Right forelimb (tissue), 1 donor: ENCODE results near the gene ATXN1.

Experiments used
- DNase-seq: peaks from one replicate; pipeline ENCODE4 v3.0.0-alpha.2; 2018

ATXN1 gene

DNA sequence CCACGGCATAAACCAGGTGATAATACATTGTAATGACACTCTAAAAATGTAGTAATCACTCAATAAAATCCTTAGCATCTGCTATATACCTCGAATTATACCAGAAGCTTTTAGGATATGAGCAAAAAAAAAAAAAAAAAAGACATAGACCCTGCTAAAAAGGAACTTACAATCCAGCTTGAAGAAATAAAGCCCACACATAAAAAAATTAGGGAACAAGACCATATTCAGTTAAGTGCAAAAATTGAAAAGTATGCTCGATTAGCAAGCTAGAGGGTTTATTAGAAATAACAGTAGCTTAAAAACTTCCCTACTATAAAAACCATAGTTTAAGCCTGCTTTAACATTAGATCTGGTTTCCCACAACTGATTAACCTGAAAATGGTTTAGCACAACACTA lies 387.2 kb downstream of the ATXN1 start:
- DNase-seq: no peak

DNA sequence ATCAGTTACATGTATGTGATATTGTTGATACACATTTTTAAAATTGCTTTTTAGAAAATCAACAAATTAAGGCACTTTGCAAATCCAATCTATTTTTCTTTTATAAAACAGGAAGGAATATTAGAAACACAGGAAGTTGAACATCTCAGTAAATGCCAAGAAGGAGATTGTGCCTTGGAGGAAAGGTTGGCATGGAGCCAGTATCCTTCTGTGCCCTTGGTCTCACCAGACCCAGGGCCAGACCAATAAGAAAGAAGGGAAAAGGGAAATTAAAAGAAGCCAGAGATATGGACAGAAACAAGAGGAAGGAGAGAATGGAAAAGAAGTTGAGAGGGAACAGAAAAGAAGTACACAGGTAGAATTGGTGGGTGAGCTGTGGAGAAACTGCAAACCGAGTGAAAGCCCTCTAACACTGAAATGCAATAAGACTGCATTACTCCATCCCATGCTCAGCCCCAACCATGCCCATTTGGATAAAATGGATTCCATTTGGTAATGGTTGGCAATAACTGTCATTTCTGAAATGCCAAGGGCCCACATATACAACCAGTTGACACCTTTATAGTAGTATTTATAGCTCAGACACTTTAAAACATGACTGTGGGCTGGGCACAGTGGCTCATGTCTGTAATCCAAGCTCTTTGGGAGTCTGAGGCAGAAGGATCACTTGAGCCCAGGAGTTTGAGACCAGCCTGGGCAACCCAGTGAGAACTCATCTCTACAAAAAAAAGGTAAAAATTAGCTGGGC lies 389.1 kb downstream of the ATXN1 start:
- no peak for DNase-seq

DNA sequence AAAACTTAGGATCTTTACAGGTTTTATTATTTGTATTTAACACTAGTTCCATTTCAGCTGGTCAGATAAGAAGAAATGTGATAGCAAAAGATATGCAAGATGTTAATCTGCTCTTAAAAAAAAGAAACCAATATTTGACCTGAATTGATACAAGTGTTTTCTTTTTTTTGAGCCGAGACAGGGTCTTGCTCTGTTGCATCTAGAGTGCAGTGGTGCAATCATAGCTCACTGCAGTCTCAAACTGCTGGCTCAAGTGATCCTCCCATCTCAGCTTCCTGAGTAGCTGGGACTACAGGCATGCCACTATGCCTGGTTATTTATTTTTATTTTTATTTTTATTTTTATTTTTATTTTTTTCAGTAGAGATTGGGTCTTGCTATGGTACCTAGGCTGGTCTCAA lies 389.9 kb downstream of the ATXN1 start:
- no peak for DNase-seq

DNA sequence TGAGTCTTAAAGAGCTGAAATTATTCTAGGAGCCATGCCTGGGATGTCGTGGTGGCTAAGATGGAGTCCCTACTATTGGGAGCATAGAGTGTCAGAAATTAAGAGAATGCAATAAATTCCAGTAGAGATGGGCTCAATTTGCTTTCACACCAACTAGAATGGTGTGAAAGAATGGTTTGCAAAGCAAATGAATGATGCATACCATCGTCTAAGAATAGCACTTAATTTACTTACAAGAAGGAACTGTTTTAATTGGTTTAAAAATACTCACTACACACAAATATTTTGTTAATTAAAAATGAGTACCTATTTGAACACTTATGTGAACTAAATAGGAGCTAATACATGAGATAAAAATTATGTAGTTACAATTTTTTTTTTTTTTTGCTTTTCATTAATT lies 390.3 kb downstream of the ATXN1 start:
- no peak for DNase-seq

DNA sequence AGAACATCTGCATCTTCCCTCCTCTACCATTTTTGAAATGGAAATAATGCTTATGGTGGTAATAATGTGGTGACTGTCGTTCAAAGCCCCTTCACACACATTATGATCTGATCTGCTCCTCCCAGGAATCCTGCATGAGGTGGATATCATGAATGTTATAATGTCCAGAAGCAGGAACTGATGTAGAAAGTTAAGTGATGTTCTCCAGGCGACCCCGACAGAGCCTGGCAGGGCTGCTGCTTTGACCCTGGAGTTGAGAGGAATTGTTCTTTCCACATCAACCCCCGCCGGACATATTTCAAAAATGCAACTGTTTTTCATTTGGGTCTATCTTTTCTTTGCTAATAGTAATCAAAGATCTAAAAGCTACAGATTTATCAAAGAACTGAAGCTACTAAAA lies 391.3 kb downstream of the ATXN1 start:
- DNase-seq: no peak

DNA sequence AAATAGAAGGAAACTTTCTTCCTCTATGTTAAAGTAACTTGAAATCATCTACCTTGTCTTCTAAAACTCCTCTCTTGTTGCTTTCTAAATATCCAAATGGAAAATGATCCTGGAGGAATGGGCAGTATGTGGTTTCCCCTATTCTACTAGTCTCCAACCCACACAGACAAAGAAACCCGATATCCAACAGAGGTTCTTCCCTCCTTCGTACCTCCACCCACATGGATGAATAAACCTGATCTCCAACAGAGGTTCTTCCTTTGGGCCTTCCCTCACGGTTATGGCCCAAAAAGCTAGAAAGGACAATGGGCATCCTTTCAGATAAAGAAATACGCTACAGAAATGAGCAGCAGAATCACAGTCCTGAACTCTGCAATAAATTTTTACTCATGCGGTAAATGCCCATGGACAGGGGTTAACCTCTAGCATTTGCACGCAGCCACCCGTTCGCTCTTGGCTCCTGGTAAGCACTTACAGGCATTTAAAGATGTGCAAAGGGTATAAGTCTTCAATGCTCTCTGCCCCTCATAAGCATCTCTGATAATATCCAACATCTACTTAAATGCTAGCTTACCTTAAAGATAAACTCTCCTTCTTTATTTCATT lies 392.0 kb downstream of the ATXN1 start:
- no peak for DNase-seq

DNA sequence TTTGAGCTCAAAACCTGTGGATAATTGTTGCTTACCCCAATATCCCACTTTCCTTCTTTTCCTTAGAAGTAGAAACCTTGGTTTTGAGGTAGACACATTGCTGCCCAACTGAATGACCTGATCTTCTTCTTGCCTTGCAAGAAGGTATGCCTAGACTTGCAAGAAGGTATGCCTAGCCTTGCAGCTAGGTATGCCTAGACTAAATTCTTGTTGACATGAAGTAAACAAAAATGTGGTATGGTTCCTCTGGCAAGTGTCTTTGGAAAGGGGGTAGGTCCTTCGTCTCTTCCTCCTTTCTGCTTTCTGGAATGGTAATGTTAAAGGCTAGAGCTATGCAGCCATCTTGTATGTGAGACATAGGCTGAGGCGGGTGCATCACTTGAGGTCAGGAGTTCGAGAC lies 393.7 kb downstream of the ATXN1 start:
- DNase-seq: no peak

DNA sequence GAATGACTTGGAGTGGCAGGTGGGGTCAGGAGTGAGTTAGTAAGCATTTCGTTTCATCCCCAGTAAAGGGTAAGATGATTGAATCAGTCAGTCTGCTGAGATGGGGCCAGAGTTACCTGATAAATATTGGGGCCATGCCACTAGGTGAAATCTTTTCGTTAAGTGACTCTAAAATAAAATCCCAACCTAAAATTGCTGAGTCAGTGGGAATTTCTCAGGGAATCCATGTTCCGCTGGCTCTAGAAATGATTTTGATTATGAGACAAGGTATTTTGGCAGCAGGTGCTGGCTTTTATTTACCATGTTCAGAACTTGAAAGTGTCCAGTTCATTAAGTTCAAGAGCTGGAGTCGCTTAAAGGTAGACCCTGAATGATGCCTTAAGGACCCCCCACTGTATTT lies 397.5 kb downstream of the ATXN1 start:
- no peak for DNase-seq

DNA sequence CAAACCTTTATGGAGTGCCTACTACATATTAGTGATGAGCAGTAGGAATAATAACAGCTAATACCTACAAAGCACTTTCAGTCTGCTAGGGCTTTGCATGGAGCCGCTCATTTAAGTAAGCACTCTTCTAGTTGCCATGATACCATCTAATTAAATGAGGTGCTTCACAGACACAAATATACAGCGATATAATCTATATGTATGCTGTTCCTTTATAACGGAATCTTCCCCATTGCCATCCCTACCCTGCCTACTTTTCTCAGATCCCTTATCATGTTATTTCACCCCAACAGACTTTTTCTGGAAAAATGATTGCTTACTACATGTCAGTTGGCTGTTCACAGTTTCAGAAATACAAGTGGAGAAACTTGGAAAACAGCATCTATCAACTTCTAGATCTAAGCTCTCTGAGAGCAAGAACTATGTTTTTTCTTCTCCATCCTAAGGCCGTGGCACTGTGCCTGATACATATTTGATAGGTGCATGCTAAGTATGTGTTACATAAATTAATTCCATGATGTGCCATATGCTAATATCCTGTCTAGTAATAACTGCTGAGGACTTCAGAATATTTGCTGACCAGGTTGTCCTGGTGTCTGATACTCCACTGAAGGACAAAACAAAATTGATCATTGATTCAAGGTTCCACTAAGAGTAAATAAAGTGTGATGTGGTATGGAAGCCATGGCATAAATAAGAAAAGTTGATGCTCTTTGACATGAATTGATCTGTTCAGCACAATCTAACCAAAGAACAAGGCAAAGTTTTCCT lies 398.3 kb downstream of the ATXN1 start:
- no peak for DNase-seq

DNA sequence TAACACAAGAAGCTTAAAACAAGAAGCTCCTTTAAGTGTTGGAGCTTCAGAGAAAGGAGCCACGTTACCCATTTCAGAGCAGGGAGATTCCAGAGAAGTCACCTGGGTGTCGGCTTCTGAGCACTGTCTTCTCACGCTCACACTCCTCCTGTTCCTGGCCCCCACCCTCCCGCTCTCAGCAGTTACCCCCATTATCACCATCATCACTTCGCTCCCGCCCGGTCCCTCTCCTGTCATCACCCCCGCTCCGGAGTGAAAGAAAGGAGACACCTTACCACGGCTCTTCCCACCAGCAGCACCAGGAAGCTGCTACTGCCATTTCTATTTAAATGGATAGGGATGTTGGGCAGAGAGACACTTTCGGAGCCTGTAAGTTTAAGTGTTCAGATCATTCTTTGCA lies 399.0 kb downstream of the ATXN1 start:
- DNase-seq: no peak

DNA sequence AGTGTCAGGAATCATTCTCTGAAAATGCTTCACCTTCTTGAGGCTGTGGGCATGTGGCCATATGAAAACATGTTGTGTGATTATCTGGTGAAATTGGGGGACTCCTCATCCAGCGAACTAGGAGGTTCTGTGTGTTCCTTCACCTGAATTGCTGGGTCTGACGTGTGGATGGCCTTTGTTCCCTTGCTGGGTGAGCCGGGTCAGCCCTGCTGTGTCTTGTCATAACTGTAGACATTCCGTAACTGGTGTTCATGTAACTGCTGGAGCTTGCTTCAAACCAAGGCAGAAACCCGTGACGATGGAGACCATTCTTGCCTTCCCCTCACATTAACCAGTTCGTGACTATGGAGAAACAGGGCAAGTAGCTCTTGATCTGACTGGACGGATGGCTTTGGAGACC lies 399.4 kb downstream of the ATXN1 start:
- DNase-seq: no peak

DNA sequence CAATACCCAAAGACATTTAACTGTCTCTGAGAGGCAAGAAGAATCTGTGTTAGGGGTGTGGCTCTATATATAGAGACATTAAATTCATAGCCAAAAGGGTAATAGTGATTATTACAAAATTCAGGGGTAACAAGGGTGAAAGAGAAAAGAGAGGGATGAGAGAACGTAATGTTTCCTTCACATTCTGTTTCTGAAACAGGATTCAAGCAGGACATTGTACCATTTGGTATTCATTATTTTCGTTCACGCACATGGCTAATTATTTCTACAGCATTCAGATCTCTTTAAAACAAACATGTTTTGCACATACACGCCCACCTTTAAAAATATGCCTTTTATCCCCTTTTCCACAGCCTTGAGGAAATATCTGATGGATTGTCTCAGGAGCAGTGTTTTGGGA lies 400.1 kb downstream of the ATXN1 start:
- no peak for DNase-seq

DNA sequence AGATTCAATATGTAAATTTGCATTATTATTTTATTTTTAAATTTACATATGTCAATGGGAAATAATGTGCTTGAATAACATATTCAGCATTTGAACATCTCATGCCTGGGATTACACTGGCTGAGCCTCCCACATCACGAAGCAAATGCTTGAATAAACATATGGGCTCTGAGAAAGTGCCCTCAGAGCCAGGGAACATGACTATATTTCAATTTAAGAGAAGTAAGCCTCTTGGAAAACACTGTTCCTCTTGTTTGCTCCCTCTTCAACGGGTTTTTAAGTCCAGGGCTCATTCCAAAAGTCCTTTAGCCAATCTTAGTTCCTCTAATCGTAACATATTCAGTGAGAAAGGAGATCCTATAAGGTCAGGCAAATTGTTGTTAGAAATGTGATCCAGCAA lies 400.9 kb downstream of the ATXN1 start:
- DNase-seq: no peak

DNA sequence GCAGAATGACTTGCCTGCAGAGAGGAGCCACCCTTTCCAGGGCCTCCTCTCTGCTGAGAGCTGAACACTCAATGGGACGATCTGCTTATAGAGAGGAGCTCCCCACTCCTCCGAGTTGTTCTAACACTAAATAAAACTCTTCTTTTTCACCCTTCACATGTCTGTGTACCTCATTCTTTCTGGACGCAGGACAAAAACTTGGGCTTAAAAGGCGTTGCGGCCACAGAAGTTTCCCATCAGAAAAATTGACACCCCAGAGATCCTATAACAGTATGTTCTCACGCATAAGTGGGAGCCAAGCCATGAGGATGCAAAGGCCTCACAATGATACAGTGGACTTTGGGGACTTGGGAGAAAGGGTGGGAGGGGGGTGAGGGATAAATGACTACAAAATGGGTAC lies 401.7 kb downstream of the ATXN1 start:
- no peak for DNase-seq

DNA sequence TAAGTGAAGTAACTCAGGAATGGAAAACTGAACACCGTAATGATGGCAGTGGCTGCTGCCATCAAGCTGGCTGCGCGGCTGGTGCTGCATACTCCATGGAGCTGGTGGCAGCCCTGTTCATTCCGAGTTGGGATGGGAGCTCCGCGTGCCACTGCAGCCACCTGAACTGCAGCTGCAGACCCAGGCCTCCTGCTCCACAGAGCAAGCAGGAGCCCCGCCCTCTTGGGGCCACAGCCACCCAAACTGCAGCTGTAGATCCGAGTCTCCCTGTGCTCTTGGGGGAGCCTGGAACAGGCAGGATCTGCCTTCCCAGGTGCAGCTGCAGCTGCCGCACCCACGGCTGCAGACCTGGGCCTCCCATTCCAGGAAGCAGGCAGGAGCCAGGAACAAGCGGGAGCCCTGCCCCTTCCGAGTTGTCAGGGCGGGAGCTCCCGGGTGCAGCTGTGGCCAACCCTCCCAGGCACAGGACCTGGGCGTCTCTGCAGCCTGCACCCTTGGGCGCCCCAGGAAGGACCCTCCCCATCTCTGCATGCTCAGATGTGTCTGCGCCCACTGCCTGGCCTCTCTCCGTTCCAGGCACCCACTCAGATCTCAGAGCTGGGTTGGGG lies 402.6 kb downstream of the ATXN1 start:
- no peak for DNase-seq

DNA sequence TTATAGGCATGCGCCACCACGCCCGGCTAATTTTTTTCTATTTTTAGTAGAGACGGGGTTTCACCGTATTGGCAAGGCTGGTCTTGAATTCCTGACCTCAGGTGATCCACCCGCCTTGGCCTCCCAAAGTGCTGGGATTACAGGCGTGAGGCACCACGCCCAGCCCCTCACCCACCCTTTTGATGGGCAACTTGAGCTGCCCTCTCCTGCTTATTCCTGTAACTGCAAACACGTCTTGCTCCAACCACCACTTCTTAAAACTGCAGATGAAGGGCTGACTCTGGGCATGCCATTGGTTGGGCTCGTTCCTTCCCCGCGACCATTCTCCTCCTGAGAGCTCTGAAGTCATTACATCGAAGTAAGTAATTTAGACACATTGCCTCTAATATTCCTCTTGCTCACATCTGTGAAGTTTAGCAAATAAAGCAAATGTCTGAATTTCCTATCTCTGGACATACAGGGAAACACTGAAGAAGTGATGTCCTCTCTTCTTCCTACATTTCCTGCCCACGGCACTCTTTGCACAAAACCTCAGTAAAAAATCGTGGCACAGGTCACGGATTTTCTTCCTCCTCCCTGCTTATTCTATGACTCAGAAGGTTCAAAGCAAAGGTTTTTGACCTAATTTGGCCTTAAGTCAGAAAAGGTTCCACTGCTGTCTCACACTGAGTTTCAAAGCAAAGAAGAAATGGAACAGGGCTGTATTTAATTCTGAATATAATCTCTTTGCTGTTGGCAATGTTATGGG lies 405.4 kb downstream of the ATXN1 start:
- DNase-seq: no peak

DNA sequence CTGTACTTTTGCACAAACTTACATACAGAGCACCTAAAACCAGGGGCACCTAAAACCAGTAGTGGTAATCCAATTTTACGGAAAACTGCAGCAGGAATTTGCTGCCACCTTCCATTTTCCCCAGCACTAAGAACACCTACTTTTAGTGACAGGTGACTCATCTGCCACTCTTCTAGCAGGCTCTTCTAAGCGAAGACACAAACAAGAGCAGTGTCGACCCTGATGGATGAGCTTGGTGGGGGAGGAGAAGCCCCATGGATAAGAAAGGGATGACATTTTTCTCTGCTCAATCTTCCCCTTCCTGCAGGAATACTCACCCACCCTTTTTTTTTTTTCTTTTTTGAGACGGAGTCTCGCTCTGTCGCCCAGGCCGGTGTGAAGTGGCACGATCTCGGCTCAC lies 406.0 kb downstream of the ATXN1 start:
- no peak for DNase-seq

DNA sequence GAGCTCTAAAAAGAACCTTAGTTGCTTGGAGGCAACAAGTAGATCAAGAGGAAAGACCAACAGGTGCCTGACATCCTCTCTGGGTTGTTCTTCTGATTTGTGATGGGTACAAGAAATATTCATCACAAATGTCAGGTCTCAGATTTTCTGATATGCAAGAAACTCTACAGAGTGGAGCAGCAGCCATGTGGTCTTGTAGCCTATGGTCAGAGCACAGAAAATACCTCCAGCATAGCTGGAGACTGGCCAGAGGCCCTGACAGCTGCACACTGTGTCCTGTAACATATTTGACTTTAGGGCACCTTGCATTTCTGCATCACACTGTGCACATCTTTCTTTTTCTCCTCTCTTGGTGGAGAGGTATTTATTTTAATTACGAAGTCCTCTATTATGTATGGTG lies 406.6 kb downstream of the ATXN1 start:
- DNase-seq: no peak

DNA sequence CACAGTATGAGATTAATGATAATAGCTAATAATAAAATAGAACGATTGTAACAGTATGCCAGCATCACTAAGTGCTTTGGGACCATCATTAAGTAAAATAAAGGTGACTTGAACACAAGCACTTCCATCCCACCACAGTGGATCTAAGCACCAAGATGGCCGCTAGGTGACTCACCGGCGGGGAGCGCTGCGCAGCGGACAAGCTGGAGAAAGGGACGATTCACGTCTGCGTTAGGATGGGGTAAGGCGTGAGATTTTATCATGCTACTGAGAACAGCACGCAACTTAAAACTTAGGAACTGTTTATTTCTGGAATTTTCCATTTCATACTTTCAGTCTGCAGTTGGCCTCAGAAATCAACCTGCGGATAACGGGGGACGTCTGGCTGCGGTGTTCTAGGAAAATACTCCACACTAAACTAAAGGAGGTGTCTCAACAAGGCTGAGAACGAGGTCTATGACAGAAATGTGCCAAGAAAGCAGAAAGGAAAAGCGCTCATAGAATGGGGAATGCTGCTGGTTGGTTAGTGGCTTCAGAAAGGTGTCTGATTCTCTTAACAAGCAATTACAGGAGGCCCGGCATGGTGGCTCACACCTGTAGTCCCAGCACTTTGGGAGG lies 408.3 kb downstream of the ATXN1 start:
- no peak for DNase-seq

DNA sequence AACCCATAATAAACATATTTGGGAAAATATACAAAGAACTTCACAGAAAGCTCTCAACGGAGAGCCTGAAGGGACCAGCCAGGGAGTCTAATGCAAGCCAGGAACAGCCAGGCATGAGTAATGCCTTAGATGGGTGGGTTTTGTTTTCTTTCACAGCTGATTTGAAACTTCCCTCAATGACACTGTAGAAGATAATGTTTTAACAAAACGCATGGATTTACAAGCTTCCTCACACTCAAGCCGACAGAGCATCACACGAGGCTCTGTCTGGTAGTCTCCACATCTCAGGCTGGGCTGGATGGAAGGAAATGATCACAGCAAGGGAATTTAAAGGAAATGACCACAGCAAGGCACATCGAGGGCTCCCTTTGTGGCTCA lies 409.0 kb downstream of the ATXN1 start:
- DNase-seq: no peak

DNA sequence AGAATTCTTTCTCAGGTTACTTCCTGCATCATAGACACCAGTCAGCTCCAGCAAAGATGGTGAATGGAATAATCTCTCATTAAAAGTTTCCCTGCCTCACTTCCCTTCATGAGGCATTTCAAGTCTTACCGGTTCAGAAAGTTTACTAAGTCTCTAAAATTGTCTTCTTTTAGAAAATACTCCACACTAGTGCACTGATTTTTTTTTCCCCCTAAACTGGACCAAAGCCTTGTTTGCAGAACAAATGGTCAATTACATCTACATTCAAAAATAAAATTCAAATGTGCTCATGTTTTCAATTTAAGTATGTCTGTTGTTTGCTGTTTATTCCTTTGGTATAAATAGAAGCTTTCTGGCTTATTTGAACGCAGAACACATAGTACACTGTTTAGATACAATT lies 411.7 kb downstream of the ATXN1 start:
- no peak for DNase-seq

DNA sequence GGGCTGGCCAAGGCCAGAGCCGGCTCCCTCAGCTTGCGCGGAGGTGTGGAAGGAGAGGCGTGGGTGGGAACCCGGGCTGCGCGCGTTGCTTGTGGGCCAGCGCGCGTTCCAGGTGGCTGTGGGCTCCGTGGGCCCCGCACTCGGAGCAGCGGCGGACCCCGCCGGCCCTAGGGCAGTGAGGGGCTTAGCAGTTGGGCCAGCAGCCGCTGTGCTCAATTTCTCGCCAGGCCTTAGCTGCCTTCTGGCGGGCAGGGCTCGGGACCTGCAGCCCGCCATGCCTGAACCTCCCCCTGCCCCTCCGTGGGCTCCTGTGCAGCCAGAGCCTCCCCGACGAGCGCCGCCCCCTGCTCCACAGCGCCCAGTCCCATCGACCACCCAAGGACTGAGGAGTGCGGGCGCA lies 414.4 kb downstream of the ATXN1 start:
- no peak for DNase-seq
